ENCODE results near the gene ANAPC16. TPM values are rescaled to one million over a fixed set of nuclear protein-coding genes. Genes with fewer than 3 reads are reported as not detected.
"Not testable (repeated sequence)": the region's sequence is repeated elsewhere in the genome, so short reads cannot be mapped to it uniquely, and the experiment has no call there.

Gene ANAPC16
- total RNA-seq, 2 donors from 2014 or later = 44.0 to 46.7 TPM

GRCh38 chr10:72206511-72207229, 9.1 kb upstream of the ANAPC16 start:
- no peaks in the 10 kb centered on the region for H3K27me3 ChIP-seq (replicated peaks; ENCODE audit: insufficient read depth)
- no peaks in the 10 kb centered on the region for H3K9me3 ChIP-seq
- ATAC-seq (ENCODE audit: insufficient number of reproducible peaks, low FRiP score, low read depth) = no peak
- peaks cover 46% of the 10 kb centered on the region for H3K36me3 ChIP-seq
- H3K27ac ChIP-seq = no peak overlapping the region
- no peak for DNase-seq (ENCODE audit: low spot score)
- no peaks in the 10 kb centered on the region for H3K4me1 ChIP-seq (ENCODE audit: control insufficient read depth in 1 of 2, low read depth in 2 of 2)
- H3K4me3 ChIP-seq = no peak overlapping the region
- TF ChIP-seq, protein P1, sequence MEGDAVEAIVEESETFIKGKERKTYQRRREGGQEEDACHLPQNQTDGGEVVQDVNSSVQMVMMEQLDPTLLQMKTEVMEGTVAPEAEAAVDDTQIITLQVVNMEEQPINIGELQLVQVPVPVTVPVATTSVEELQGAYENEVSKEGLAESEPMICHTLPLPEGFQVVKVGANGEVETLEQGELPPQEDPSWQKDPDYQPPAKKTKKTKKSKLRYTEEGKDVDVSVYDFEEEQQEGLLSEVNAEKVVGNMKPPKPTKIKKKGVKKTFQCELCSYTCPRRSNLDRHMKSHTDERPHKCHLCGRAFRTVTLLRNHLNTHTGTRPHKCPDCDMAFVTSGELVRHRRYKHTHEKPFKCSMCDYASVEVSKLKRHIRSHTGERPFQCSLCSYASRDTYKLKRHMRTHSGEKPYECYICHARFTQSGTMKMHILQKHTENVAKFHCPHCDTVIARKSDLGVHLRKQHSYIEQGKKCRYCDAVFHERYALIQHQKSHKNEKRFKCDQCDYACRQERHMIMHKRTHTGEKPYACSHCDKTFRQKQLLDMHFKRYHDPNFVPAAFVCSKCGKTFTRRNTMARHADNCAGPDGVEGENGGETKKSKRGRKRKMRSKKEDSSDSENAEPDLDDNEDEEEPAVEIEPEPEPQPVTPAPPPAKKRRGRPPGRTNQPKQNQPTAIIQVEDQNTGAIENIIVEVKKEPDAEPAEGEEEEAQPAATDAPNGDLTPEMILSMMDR (IDR thresholded peaks at IDR 0.05) = no peak

DNA sequence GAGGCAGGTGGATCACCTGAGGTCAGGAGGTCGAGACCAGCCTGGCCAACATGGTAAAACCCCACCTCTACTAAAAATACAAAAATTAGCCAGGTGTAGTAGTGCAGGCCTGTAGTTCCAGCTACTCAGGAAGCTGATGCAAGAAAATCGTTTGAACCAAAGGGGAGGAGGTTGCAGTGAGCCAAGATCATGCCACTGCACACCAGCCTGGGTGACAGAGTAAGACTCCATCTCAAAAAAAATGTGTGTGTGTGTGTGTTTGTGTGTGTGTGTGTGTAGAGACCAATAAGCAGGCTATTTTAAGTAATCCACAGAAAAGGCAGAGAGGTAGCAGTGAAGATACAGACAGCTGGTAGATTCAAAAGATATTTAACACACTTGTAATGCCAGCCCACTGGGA, 7.3 kb upstream of the ANAPC16 start:
- not testable (repeated sequence) for ATAC-seq (ENCODE audit: insufficient number of reproducible peaks, low FRiP score, low read depth); H3K4me3 ChIP-seq; DNase-seq (ENCODE audit: low spot score); H3K4me1 ChIP-seq (ENCODE audit: control insufficient read depth in 1 of 2, low read depth in 2 of 2); H3K27ac ChIP-seq; H3K9me3 ChIP-seq; H3K27me3 ChIP-seq (replicated peaks; ENCODE audit: insufficient read depth)
- peaks cover 44% of the 10 kb centered on the region for H3K36me3 ChIP-seq

GRCh38 chr10:72211381-72211780, 4.4 kb upstream of the ANAPC16 start:
- DNase-seq (ENCODE audit: low spot score); H3K27me3 ChIP-seq (replicated peaks; ENCODE audit: insufficient read depth); H3K27ac ChIP-seq; ATAC-seq (ENCODE audit: insufficient number of reproducible peaks, low FRiP score, low read depth); H3K9me3 ChIP-seq; H3K4me3 ChIP-seq: not testable (repeated sequence)
- H3K4me1 ChIP-seq (ENCODE audit: control insufficient read depth in 1 of 2, low read depth in 2 of 2) = peaks cover 9 to 23% of the 10 kb centered on the region in 2 donors
- peaks cover 39% of the 10 kb centered on the region for H3K36me3 ChIP-seq

DNA sequence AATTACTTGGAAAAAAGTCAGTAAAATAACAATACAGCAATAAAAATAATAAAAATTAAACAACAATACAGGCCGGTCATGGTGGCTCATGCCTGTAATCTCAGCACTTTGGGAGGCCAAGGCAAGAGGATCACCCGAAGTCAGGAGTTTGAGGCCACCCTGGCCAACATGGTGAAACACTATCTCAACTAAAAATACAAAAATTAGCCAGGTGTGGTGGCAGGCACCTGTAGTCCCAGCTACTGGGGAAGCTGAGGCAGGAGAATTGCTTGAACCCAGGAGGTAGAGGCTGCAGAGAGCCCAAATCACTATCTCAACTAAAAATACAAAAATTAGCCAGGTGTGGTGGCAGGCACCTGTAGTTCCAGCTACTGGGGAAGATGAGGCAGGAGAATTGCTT, 4.0 kb upstream of the ANAPC16 start:
- not testable (repeated sequence) for H3K27ac ChIP-seq; H3K4me3 ChIP-seq; H3K27me3 ChIP-seq (replicated peaks; ENCODE audit: insufficient read depth); ATAC-seq (ENCODE audit: insufficient number of reproducible peaks, low FRiP score, low read depth); H3K9me3 ChIP-seq; DNase-seq (ENCODE audit: low spot score)
- Histone ChIP-seq H3K4me1 (ENCODE audit: control insufficient read depth in 1 of 2, low read depth in 2 of 2) (peaks cover 9 to 24% of the 10 kb centered on the region in 2 donors), H3K36me3 (peaks cover 34% of the 10 kb centered on the region)

DNA sequence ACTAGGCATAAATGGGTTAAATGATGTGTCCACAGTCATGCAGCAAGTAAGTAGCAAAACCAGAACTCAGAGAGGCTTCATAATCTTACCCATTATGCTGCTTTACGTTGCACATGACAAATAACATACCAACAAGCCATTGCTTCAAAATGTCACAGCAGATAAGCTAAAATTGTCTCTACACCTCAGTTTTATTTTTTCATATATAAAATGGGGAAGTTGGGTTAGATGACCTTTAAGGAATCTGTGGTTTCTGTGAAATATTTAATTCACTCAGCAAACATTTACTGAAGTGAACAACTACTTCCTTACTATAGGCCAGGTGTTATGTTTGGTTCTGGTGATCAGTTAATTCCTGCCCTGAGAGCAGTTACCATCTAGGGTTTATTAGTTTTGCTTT, 2.5 kb downstream of the ANAPC16 start:
- DNase-seq (ENCODE audit: low spot score) (no peak), ATAC-seq (ENCODE audit: insufficient number of reproducible peaks, low FRiP score, low read depth) (no peak)
- Histone ChIP-seq H3K4me3 (peak overlapping the region; percentile 33), H3K9me3 (no peaks in the 10 kb centered on the region), H3K27ac (peak overlapping the region; percentile 62 to 81), H3K36me3 (peaks cover 4% of the 10 kb centered on the region), H3K4me1 (ENCODE audit: control insufficient read depth in 1 of 2, low read depth in 2 of 2) (peaks cover 46 to 72% of the 10 kb centered on the region in 2 donors), H3K27me3 (replicated peaks; ENCODE audit: insufficient read depth) (no peaks in the 10 kb centered on the region)
- TF ChIP-seq, protein P1 (IDR thresholded peaks at IDR 0.05) = no peak

DNA sequence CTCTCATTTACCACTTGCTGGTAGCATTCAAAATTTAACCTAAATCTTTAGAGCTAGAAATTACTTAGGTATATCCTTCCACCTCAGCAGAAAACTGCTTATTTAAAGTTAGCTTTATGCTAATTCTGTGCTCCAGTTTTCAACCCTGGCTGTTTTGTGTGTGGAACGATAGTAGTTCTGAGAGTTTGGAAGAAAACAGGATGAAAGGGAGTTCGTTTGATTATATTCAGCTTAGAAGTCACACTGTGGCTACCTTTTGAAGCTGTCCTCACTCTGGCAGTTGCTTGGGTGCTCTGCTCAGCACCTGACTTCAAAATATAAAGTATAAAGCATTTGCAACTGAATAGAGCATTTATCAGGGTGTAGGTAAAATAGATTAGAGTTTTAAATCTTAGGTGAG, 2.9 kb downstream of the ANAPC16 start:
- no peaks in the 10 kb centered on the region for H3K27me3 ChIP-seq (replicated peaks; ENCODE audit: insufficient read depth)
- peak overlapping the region; percentile 62 to 81 for H3K27ac ChIP-seq
- peaks cover 48 to 75% of the 10 kb centered on the region in 2 donors for H3K4me1 ChIP-seq (ENCODE audit: control insufficient read depth in 1 of 2, low read depth in 2 of 2)
- no peak for ATAC-seq (ENCODE audit: insufficient number of reproducible peaks, low FRiP score, low read depth)
- H3K4me3 ChIP-seq = peak overlapping the region; percentile 33
- TF ChIP-seq, protein P1 (IDR thresholded peaks at IDR 0.05) = no peak
- DNase-seq (ENCODE audit: low spot score) = no peak
- no peaks in the 10 kb centered on the region for H3K9me3 ChIP-seq
- H3K36me3 ChIP-seq = peaks cover 4% of the 10 kb centered on the region

Measured in thoracic aorta (tissue), 2 donors.